Skeletal muscle cell (primary cell): ENCODE results near the gene SUSD1.
A peak's percentile ranks its signal among the peaks of the same experiment; 100 is the strongest.
"Not testable (repeated sequence)": the region's sequence is repeated elsewhere in the genome, so short reads cannot be mapped to it uniquely, and the experiment has no call there.

Experiments
- DNase-seq: peaks from one replicate; pipeline ENCODE4 v3.0.0-alpha.2; 2010; ENCODE audit warnings: low read depth
- H3K4me3 ChIP-seq: 2 replicates; pipeline ENCODE4 v1.5.1; 2011; ENCODE audit warnings: low read depth, mild to moderate bottlenecking, control low read depth, low read length, moderate library complexity

SUSD1 gene

GRCh38 chr9:112137066-112137465, 38.0 kb downstream of the SUSD1 start:
- H3K4me3 ChIP-seq = no peak overlapping the region
- DNase-seq = no peak

GRCh38 chr9:112135706-112136105, 39.4 kb downstream of the SUSD1 start:
- H3K4me3 ChIP-seq = no peak overlapping the region
- no peak for DNase-seq

- H3K4me3 ChIP-seq, DNase-seq: not testable (repeated sequence)
Observed at GRCh38 chr9:112133806-112134205, 41.3 kb downstream of the SUSD1 start.

- no peak overlapping the region for H3K4me3 ChIP-seq
- DNase-seq = no peak
Observed at GRCh38 chr9:112132356-112132755, 42.7 kb downstream of the SUSD1 start.

GRCh38 chr9:112130997-112131396, 44.1 kb downstream of the SUSD1 start:
- DNase-seq = no peak
- no peak overlapping the region for H3K4me3 ChIP-seq

GRCh38 chr9:112130347-112130746, 44.8 kb downstream of the SUSD1 start:
- no peak overlapping the region for H3K4me3 ChIP-seq
- DNase-seq = no peak

- no peak for DNase-seq
- no peak overlapping the region for H3K4me3 ChIP-seq
Observed at GRCh38 chr9:112129246-112129645, 45.9 kb downstream of the SUSD1 start.

GRCh38 chr9:112128399-112128798, 46.7 kb downstream of the SUSD1 start:
- DNase-seq, H3K4me3 ChIP-seq: not testable (repeated sequence)

- H3K4me3 ChIP-seq = no peak overlapping the region
- DNase-seq = no peak
Observed at GRCh38 chr9:112127281-112127680, 47.8 kb downstream of the SUSD1 start.

GRCh38 chr9:112125951-112126388, 49.1 kb downstream of the SUSD1 start:
- no peak overlapping the region for H3K4me3 ChIP-seq
- DNase-seq = no peak

GRCh38 chr9:112124156-112124555, 50.9 kb downstream of the SUSD1 start:
- H3K4me3 ChIP-seq = no peak overlapping the region
- no peak for DNase-seq

GRCh38 chr9:112121633-112122032, 53.5 kb downstream of the SUSD1 start:
- H3K4me3 ChIP-seq = no peak overlapping the region
- DNase-seq = no peak

- no peak for DNase-seq
- H3K4me3 ChIP-seq = no peak overlapping the region
Observed at GRCh38 chr9:112120439-112120925, 54.6 kb downstream of the SUSD1 start.

- no peak for DNase-seq
- H3K4me3 ChIP-seq = no peak overlapping the region
Observed at GRCh38 chr9:112120030-112120341, 55.1 kb downstream of the SUSD1 start.

- DNase-seq = no peak
Observed at GRCh38 chr9:112119225-112120029, 55.7 kb downstream of the SUSD1 start.

GRCh38 chr9:112118009-112118408, 57.1 kb downstream of the SUSD1 start:
- DNase-seq = no peak
- no peak overlapping the region for H3K4me3 ChIP-seq

More at GRCh38 chr9:112119225-112120029, 55.7 kb downstream of the SUSD1 start:
- no peak overlapping the region for H3K4me3 ChIP-seq

- no peak for DNase-seq
- H3K4me3 ChIP-seq = no peak overlapping the region
Observed at GRCh38 chr9:112115970-112116753, 58.9 kb downstream of the SUSD1 start.

- DNase-seq = no peak
- no peak overlapping the region for H3K4me3 ChIP-seq
Observed at GRCh38 chr9:112115109-112115508, 60.0 kb downstream of the SUSD1 start.

- H3K4me3 ChIP-seq = no peak overlapping the region
- DNase-seq = no peak
Observed at GRCh38 chr9:112112941-112113681, 62.0 kb downstream of the SUSD1 start.

- no peak overlapping the region for H3K4me3 ChIP-seq
- DNase-seq = peak; percentile 63
Observed at GRCh38 chr9:112112519-112112918, 62.6 kb downstream of the SUSD1 start.
